H1 (cell line): ENCODE measurements around the gene AIFM2. TPM values are rescaled to one million over a fixed set of nuclear protein-coding genes. Genes with fewer than 3 reads are reported as not detected.

Source experiments
- CTCF ChIA-PET: fragments of 300-600 bp; sonication (Branson Sonifier 250); formaldehyde crosslinking; loops from one replicate; lab custom pipeline; 2021; ENCODE audit not compliant: partially characterized antibody; lab: Charles Lee
- POLR2A ChIA-PET: fragments of 300-600 bp; sonication (Branson Sonifier 250); formaldehyde crosslinking; loops from one replicate; lab custom pipeline; 2021; ENCODE audit warnings: inconsistent platforms; ENCODE audit not compliant: partially characterized antibody; lab: Charles Lee
- DNase-seq, 2 experiments: peaks; one replicate each; pipeline versions ENCODE4 v3.0.0 to v3.0.0-alpha.2; 2010 to 2022; ENCODE audit warnings: low spot score in 2 of 2, low read depth in 1 of 2, mixed read lengths in 1 of 2
- FAIRE-seq: peaks from 2 replicates; lab custom pipeline; 2011; peaks lifted over from hg19 to GRCh38; lab: Jason Lieb, UNC
- H2AFZ ChIP-seq: 2 replicates; pipeline ENCODE4 v1.8.1; 2012; ENCODE audit warnings: low read length, inconsistent platforms
- H2AK5ac ChIP-seq: 2 replicates; pipeline ENCODE4 v1.6.1; 2013; ENCODE audit warnings: low read depth, low read length
- H2BK120ac ChIP-seq: replicated peaks from 2 replicates; pipeline ENCODE3; 2013; ENCODE audit warnings: low read depth, low read length, inconsistent platforms
- H2BK12ac ChIP-seq: 2 replicates; pipeline ENCODE4 v1.6.1; 2013; ENCODE audit warnings: low read depth, low read length
- H2BK15ac ChIP-seq: 2 replicates; pipeline ENCODE4 v1.6.1; 2013; ENCODE audit warnings: low read length
- H2BK20ac ChIP-seq: 2 replicates; pipeline ENCODE4 v1.6.1; 2013; ENCODE audit warnings: low read length
- H2BK5ac ChIP-seq: 2 replicates; pipeline ENCODE4 v1.6.1; 2013; ENCODE audit warnings: low read depth, low read length
- H3K14ac ChIP-seq: 2 replicates; pipeline ENCODE4 v1.6.1; 2013; ENCODE audit warnings: inconsistent platforms; ENCODE audit not compliant: insufficient read length
- H3K18ac ChIP-seq: 2 replicates; pipeline ENCODE4 v1.6.1; 2013; ENCODE audit warnings: low read length; ENCODE audit errors: extremely low read depth
- H3K23ac ChIP-seq: 2 replicates; pipeline ENCODE4 v1.6.1; 2013; ENCODE audit warnings: inconsistent platforms; ENCODE audit not compliant: insufficient read length
- H3K23me2 ChIP-seq: 2 replicates; pipeline ENCODE4 v1.6.1; 2013; ENCODE audit warnings: low read depth, low read length
- H3K27ac ChIP-seq: 2 replicates; pipeline ENCODE4 v1.6.1; 2011; ENCODE audit warnings: low read depth, low read length, inconsistent platforms
- H3K27me3 ChIP-seq, 4 experiments: replicated peaks in 1 of 4; 1 replicate in 1 of 4; 2 replicates in 3 of 4; pipeline versions ENCODE4 v1.6.1 to v1.8.1; 2011 to 2013; ENCODE audit warnings: low read length in 3 of 4, mild to moderate bottlenecking in 3 of 4, inconsistent platforms in 2 of 4, mixed read lengths in 2 of 4, moderate library complexity in 1 of 4; ENCODE audit not compliant: control insufficient read depth in 3 of 4, insufficient read depth in 3 of 4; ENCODE audit errors: extremely low read depth in 1 of 4
- H3K36me3 ChIP-seq, 4 experiments: 2 replicates each; pipeline versions ENCODE4 v1.6.1 to v1.8.1; 2011 to 2013; ENCODE audit warnings: mild to moderate bottlenecking in 4 of 4, low read length in 3 of 4, moderate library complexity in 2 of 4, control low read depth in 1 of 4, inconsistent platforms in 1 of 4; ENCODE audit not compliant: insufficient read depth in 4 of 4, control insufficient read depth in 2 of 4
- H3K4ac ChIP-seq: replicated peaks from 2 replicates; pipeline ENCODE3; 2013; ENCODE audit warnings: low read length, low read depth, mixed read lengths, inconsistent platforms; ENCODE audit not compliant: insufficient read length
- H3K4me1 ChIP-seq, 4 experiments: replicated peaks in 1 of 4; 1 replicate in 1 of 4; 2 replicates in 3 of 4; pipeline versions ENCODE4 v1.6.1 to v1.8.1; 2011 to 2013; ENCODE audit warnings: low read length in 3 of 4, inconsistent platforms in 2 of 4, mixed read lengths in 1 of 4; ENCODE audit not compliant: insufficient read depth in 4 of 4, control insufficient read depth in 3 of 4
- H3K4me2 ChIP-seq, 2 experiments: 2 replicates each; pipeline versions ENCODE4 v1.6.1 to v1.8.1; 2011 to 2013; ENCODE audit warnings: low read depth in 2 of 2, low read length in 2 of 2, control low read depth in 1 of 2, inconsistent platforms in 1 of 2, mild to moderate bottlenecking in 1 of 2; ENCODE audit not compliant: insufficient read depth in 1 of 2
- H3K4me3 ChIP-seq, 4 experiments: fragments of 200-600, 300-600 bp in 1 of 4; sonication (generic), shearing (Covaris generic), sonication (Bioruptor Twin) in 1 of 4; 2 replicates each; pipeline versions ENCODE4 v1.5.1 to v1.8.1; 2011 to 2016; ENCODE audit warnings: low read length in 4 of 4, low read depth in 3 of 4, control low read depth in 2 of 4, inconsistent platforms in 2 of 4, mild to moderate bottlenecking in 2 of 4, mixed read lengths in 1 of 4, moderate library complexity in 1 of 4; ENCODE audit not compliant: insufficient read depth in 2 of 4; ENCODE audit errors: extremely low read depth in 1 of 4
- H3K56ac ChIP-seq: replicated peaks from 2 replicates; pipeline ENCODE3; 2013; ENCODE audit warnings: low read depth, mild to moderate bottlenecking, mixed read lengths, low read length, inconsistent platforms; ENCODE audit not compliant: insufficient read length
- H3K79me1 ChIP-seq: 2 replicates; pipeline ENCODE4 v1.6.1; 2013; ENCODE audit warnings: low read depth, low read length, control low read depth
- H3K79me2 ChIP-seq, 2 experiments: 2 replicates each; pipeline versions ENCODE4 v1.6.1 to v1.8.1; 2012 to 2013; ENCODE audit warnings: low read length in 2 of 2, mild to moderate bottlenecking in 2 of 2, inconsistent platforms in 1 of 2; ENCODE audit not compliant: insufficient read depth in 2 of 2, control insufficient read depth in 1 of 2
- H3K9ac ChIP-seq, 4 experiments: replicated peaks in 1 of 4; 1 replicate in 1 of 4; 2 replicates in 3 of 4; pipeline versions ENCODE4 v1.6.1 to v1.8.1; 2011 to 2013; ENCODE audit warnings: low read depth in 3 of 4, low read length in 3 of 4, control low read depth in 2 of 4, mild to moderate bottlenecking in 2 of 4, moderate library complexity in 2 of 4, inconsistent platforms in 1 of 4; ENCODE audit errors: extremely low read depth in 1 of 4
- H3K9me3 ChIP-seq, 2 experiments: 2 replicates each; pipeline versions ENCODE4 v1.6.1 to v1.8.1; 2012 to 2013; ENCODE audit warnings: mild to moderate bottlenecking in 2 of 2, moderate library complexity in 2 of 2, control low read depth in 1 of 2, inconsistent platforms in 1 of 2, low read depth in 1 of 2, low read length in 1 of 2, mixed read lengths in 1 of 2; ENCODE audit not compliant: insufficient read depth in 2 of 2
- H4K20me1 ChIP-seq, 2 experiments: replicated peaks in 1 of 2; 2 replicates each; pipeline versions ENCODE3 to v1.8.1; 2011 to 2013; ENCODE audit warnings: inconsistent platforms in 2 of 2, low read length in 2 of 2, mild to moderate bottlenecking in 1 of 2; ENCODE audit not compliant: insufficient read depth in 2 of 2, control insufficient read depth in 1 of 2
- H4K5ac ChIP-seq: 2 replicates; pipeline ENCODE4 v1.6.1; 2013; ENCODE audit warnings: low read length, low read depth, mixed read lengths, inconsistent platforms; ENCODE audit not compliant: insufficient read length
- H4K8ac ChIP-seq: 2 replicates; pipeline ENCODE4 v1.8.0; 2013; ENCODE audit warnings: mild to moderate bottlenecking, moderate library complexity, low read length, inconsistent platforms; ENCODE audit not compliant: insufficient read depth; ENCODE audit errors: extremely low read depth
- H4K91ac ChIP-seq: replicated peaks from 2 replicates; pipeline ENCODE3; 2013; ENCODE audit warnings: low read length, mixed read lengths, inconsistent platforms; ENCODE audit not compliant: insufficient read length
- BCL11A ChIP-seq, 2 experiments: IDR thresholded peaks; one replicate each; pipeline ENCODE4 v1.6.1; 2011; ENCODE audit warnings: low read depth in 2 of 2, low read length in 2 of 2, mild to moderate bottlenecking in 2 of 2
- CHD1 ChIP-seq: IDR thresholded peaks from 2 replicates; pipeline ENCODE4 v1.6.1; 2012; ENCODE audit warnings: low read depth, low read length, improper control_type of control experiment
- CREB1 ChIP-seq: IDR thresholded peaks from 2 replicates; pipeline ENCODE4 v1.6.1; 2012; ENCODE audit warnings: inconsistent platforms
- EZH2 ChIP-seq: fragments of 200-600 bp; sonication (generic); IDR thresholded peaks from 2 replicates; pipeline ENCODE4 v1.7.1; 2012; ENCODE audit warnings: low read depth, mild to moderate bottlenecking, moderate library complexity, low read length, inconsistent platforms; ENCODE audit not compliant: severe bottlenecking
- POU5F1 ChIP-seq: IDR thresholded peaks from 2 replicates; pipeline ENCODE4 v1.6.1; 2011; ENCODE audit warnings: low read depth, mild to moderate bottlenecking, low read length, moderate library complexity
- RAD21 ChIP-seq, 2 experiments: IDR thresholded peaks in 1 of 2; conservative IDR thresholded peaks in 1 of 2; 2 replicates each; pipeline ENCODE4 v1.6.1; 2011; ENCODE audit warnings: low read depth in 2 of 2, low read length in 2 of 2, improper control_type of control experiment in 1 of 2, inconsistent platforms in 1 of 2, mild to moderate bottlenecking in 1 of 2, moderate library complexity in 1 of 2
- RNF2 ChIP-seq: fragments of 200-900, 300-1000 bp; sonication (generic); IDR thresholded peaks from 2 replicates; pipeline ENCODE4 v1.7.1; 2016; ENCODE audit warnings: borderline replicate concordance, low read depth, mild to moderate bottlenecking, antibody characterized with exemption, low read length; ENCODE audit not compliant: poor library complexity, severe bottlenecking; ENCODE audit errors: missing control alignments
- SAP30 ChIP-seq: fragments of 300-600 bp; sonication (generic); IDR thresholded peaks from 2 replicates; pipeline ENCODE4 v1.7.1; 2012; ENCODE audit warnings: low read length, moderate library complexity, mild to moderate bottlenecking, inconsistent platforms; ENCODE audit not compliant: insufficient read depth, insufficient replicate concordance
- SIRT6 ChIP-seq: IDR thresholded peaks from one replicate; pipeline ENCODE4 v1.7.1; 2012; ENCODE audit warnings: low read length, inconsistent platforms
- WGBS, 2 experiments: shearing (Covaris generic) in 1 of 2; methylation state at CpG; one replicate each; pipeline versions ENCODE4 v1.1.6 to v1.1.7; 2013 to 2015; ENCODE audit warnings: low lambda C conversion rate in 2 of 2, mixed read lengths in 2 of 2, inconsistent platforms in 1 of 2, low coverage in 1 of 2, missing lambda C conversion rate in 1 of 2; ENCODE audit not compliant: insufficient replicate concordance in 2 of 2, insufficient coverage in 1 of 2, insufficient read length in 1 of 2; ENCODE audit errors: extremely low coverage in 1 of 2, missing lambda C conversion rate in 1 of 2; 5-methylcytosine and 5-hydroxymethylcytosine counted together
- polyA plus RNA-seq, 7 experiments: library from polyadenylated mRNA; depleted of rRNA in 3 of 7; stranded (reverse) in 5 of 7; unstranded in 2 of 7; fragments of >200 nt in 5 of 7; fragments of 200-250 nt in 2 of 7; gene quantifications; 1 replicate in 5 of 7; 2 replicates in 1 of 7; 4 replicates in 1 of 7; pipeline versions ENCODE4 v1.2.1 to v1.2.3, GENCODE V29; 2011 to 2013; ENCODE audit warnings: missing spikeins in 2 of 7, mixed read lengths in 2 of 7
- total RNA-seq: library from RNA; stranded (reverse); fragmentation: NEBNext Ultra II Directional; extraction: Animal tissue kit (Norgen Biotek cat#: 25700); gene quantifications from 2 replicates; pipeline ENCODE4 v1.2.1, GENCODE V29; 2021
- TF ChIP-seq, protein P1 (sequence below), 3 experiments: IDR thresholded peaks; 1 replicate in 2 of 3; 2 replicates in 1 of 3; pipeline versions ENCODE4 v1.5.1 to v1.6.1; 2011; ENCODE audit warnings: low read length in 3 of 3, mild to moderate bottlenecking in 3 of 3, inconsistent platforms in 2 of 3, low read depth in 1 of 3, moderate library complexity in 1 of 3; ENCODE audit not compliant: insufficient read depth in 1 of 3; ENCODE audit errors: control extremely low read depth in 1 of 3

AIFM2 gene
- total and polyA plus RNA-seq, 2 of the 8 experiments (the other 6 are each of a cell fraction or from before 2014, with no cell fraction given) = 4.0 TPM

- Histone ChIP-seq H3K9ac (no peak overlapping the region), H3K23me2 (no peaks in the 10 kb centered on the region), H2BK20ac (no peak overlapping the region), H3K79me2 (no peaks in the 10 kb centered on the region), H4K20me1 (no peaks in the 10 kb centered on the region), H3K18ac (no peak overlapping the region), H3K56ac (no peak overlapping the region), H3K36me3 (no peaks in the 10 kb centered on the region; a peak in 1 of 8 replicates), H2BK5ac (no peak overlapping the region), H3K4me1 (no peaks in the 10 kb centered on the region; a peak in 1 of 7 replicates), H3K14ac (no peak overlapping the region), H3K27me3 (no peaks in the 10 kb centered on the region), H4K91ac (no peak overlapping the region), H2AK5ac (no peak overlapping the region), H3K4me3 (no peak overlapping the region), H4K8ac (no peak overlapping the region), H3K4ac (no peak overlapping the region), H2BK15ac (no peak overlapping the region), H3K27ac (no peak overlapping the region), H3K79me1 (no peaks in the 10 kb centered on the region), H4K5ac (no peak overlapping the region), H2AFZ (no peak overlapping the region), H3K23ac (no peak overlapping the region), H2BK12ac (no peak overlapping the region), H3K4me2 (no peak overlapping the region), H3K9me3 (no peaks in the 10 kb centered on the region), H2BK120ac (no peak overlapping the region)
- DNase-seq (no peak), FAIRE-seq (no peak)
- ChIA-PET POLR2A (interaction anchor here (1.7 kb wide), 1 partner anchor 8 kb away, joined by 3 read pairs; no protein-coding TSS in a partner anchor), CTCF (interaction anchor here (0.9 to 11.0 kb wide), 6 partner anchors 9 to 80 kb away, joined by 3 to 155 read pairs (median 6); partner anchors contain the start of gene TYSND1)
- WGBS, 2 experiments = 79% methylated on average over 10 of the region's 10 CpGs; no CpG with 5 or more reads in 1 of the 2 experiments
- TF ChIP-seq, protein P1, sequence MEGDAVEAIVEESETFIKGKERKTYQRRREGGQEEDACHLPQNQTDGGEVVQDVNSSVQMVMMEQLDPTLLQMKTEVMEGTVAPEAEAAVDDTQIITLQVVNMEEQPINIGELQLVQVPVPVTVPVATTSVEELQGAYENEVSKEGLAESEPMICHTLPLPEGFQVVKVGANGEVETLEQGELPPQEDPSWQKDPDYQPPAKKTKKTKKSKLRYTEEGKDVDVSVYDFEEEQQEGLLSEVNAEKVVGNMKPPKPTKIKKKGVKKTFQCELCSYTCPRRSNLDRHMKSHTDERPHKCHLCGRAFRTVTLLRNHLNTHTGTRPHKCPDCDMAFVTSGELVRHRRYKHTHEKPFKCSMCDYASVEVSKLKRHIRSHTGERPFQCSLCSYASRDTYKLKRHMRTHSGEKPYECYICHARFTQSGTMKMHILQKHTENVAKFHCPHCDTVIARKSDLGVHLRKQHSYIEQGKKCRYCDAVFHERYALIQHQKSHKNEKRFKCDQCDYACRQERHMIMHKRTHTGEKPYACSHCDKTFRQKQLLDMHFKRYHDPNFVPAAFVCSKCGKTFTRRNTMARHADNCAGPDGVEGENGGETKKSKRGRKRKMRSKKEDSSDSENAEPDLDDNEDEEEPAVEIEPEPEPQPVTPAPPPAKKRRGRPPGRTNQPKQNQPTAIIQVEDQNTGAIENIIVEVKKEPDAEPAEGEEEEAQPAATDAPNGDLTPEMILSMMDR (IDR thresholded peaks at IDR 0.05; ENCODE audit: control extremely low read depth in 1 of 3, insufficient read depth in 1 of 3, low read depth in 1 of 3, low read length in 3 of 3) = no peak
- TF ChIP-seq POU5F1 (no peak), RNF2 (no peak), SIRT6 (no peak), CHD1 (no peak), SAP30 (no peak), RAD21 (IDR thresholded peaks at IDR 0.05 in 1 of 2, conservative IDR thresholded peaks at IDR 0.05 in 1 of 2; ENCODE audit: low read depth in 2 of 2, low read length in 2 of 2) (no peak), EZH2 (no peak), BCL11A (IDR thresholded peaks at IDR 0.05; ENCODE audit: low read depth in 2 of 2, low read length in 2 of 2) (no peak), CREB1 (no peak)
Measured at GRCh38 chr10:70123817-70124216, 8.8 kb downstream of the AIFM2 start.
